Neural progenitor cell (in vitro differentiated cells): Measurements from ENCODE around the gene FAIM2.

Experiments used
- CTCF ChIP-seq: fragments of 200-600 bp; sonication (generic); IDR thresholded peaks from 2 replicates; pipeline ENCODE4 v1.5.1; 2017; ENCODE audit warnings: antibody characterized with exemption, mild to moderate bottlenecking
- EZH2 ChIP-seq: fragments of 200-600 bp; sonication (generic); IDR thresholded peaks from 2 replicates; pipeline ENCODE4 v1.6.1; 2017; ENCODE audit warnings: antibody characterized with exemption, mild to moderate bottlenecking, moderate library complexity
- EZH2phosphoT487 ChIP-seq: fragments of 200-600 bp; sonication (generic); IDR thresholded peaks from 2 replicates; pipeline ENCODE4 v1.6.1; 2017; ENCODE audit warnings: antibody characterized with exemption

GRCh38 chr12:49934505-49934904, 30.8 kb upstream of the FAIM2 start:
- TF ChIP-seq CTCF (no peak), EZH2phosphoT487 (no peak), EZH2 (no peak)
